SHP77 treated with DMSO at 0.1 percent for 48 hours (cell line): ENCODE results near the gene ITGB4.

Source experiments
- DNase-seq: peaks from one replicate; lab custom pipeline; 2025; lab: John Stamatoyannopoulos, UW

Gene ITGB4

GRCh38 chr17:75791254-75791653 is 70.0 kb downstream of the ITGB4 start:
- no peak for DNase-seq

- no peak for DNase-seq
Observed at GRCh38 chr17:75793460-75793859, 72.2 kb downstream of the ITGB4 start.

- no peak for DNase-seq
Observed at GRCh38 chr17:75795820-75796607, 74.8 kb downstream of the ITGB4 start.

GRCh38 chr17:75799402-75799801 is 78.1 kb downstream of the ITGB4 start:
- DNase-seq: no peak

GRCh38 chr17:75803883-75804282 is 82.6 kb downstream of the ITGB4 start:
- no peak for DNase-seq

GRCh38 chr17:75806822-75807500 is 85.7 kb downstream of the ITGB4 start:
- no peak for DNase-seq
